HepG2 (cell line): ENCODE results near the gene CEACAM8. TPM values are rescaled to one million over a fixed set of nuclear protein-coding genes. Genes with fewer than 3 reads are reported as not detected.
"Not testable (repeated sequence)": the region's sequence is repeated elsewhere in the genome, so short reads cannot be mapped to it uniquely, and the experiment has no call there.

ENCODE experiments used
- AHDC1 ChIP-seq: sonication (generic); formaldehyde crosslinking; IDR thresholded peaks from 2 replicates; pipeline ENCODE4 v1.5.1; 2020; ENCODE audit warnings: mild to moderate bottlenecking, missing genetic modification reagents, borderline replicate concordance
- CREM ChIP-seq, 2 experiments: sonication (generic) in 1 of 2; formaldehyde crosslinking in 1 of 2; IDR thresholded peaks; 2 replicates each; pipeline versions ENCODE4 v1.4.0 to v1.6.1; 2016 to 2020; ENCODE audit warnings: antibody characterized with exemption in 1 of 2, mild to moderate bottlenecking in 1 of 2, missing genetic modification reagents in 1 of 2
- EP300 ChIP-seq, 3 experiments: sonication (generic) in 1 of 3; formaldehyde crosslinking in 1 of 3; IDR thresholded peaks; 2 replicates each; pipeline versions ENCODE4 v1.5.1 to v1.6.1; 2011 to 2020; ENCODE audit warnings: low read depth in 2 of 3, low read length in 2 of 3, borderline replicate concordance in 1 of 3, improper control_type of control experiment in 1 of 3, mild to moderate bottlenecking in 1 of 3, missing genetic modification reagents in 1 of 3, moderate library complexity in 1 of 3
- GATA4 ChIP-seq: sonication (generic); IDR thresholded peaks from 2 replicates; pipeline ENCODE4 v1.6.1; 2016; ENCODE audit warnings: antibody characterized with exemption, low read depth, borderline replicate concordance
- MIER2 ChIP-seq: IDR thresholded peaks from 2 replicates; pipeline ENCODE4 v1.6.1; 2016; ENCODE audit warnings: missing biosample characterization, missing genetic modification reagents
- NCOA2 ChIP-seq: sonication (generic); formaldehyde crosslinking; IDR thresholded peaks from 2 replicates; pipeline ENCODE4 v1.8.0; 2022; ENCODE audit warnings: inconsistent platforms
- PATZ1 ChIP-seq: sonication (generic); formaldehyde crosslinking; IDR thresholded peaks from 2 replicates; pipeline ENCODE4 v1.4.0; 2020; ENCODE audit warnings: missing genetic modification reagents
- PAXIP1 ChIP-seq: sonication (generic); formaldehyde crosslinking; conservative IDR thresholded peaks from 2 replicates; pipeline ENCODE4 v1.4.0; 2020; ENCODE audit warnings: mild to moderate bottlenecking, missing genetic modification reagents, moderate library complexity
- RCOR2 ChIP-seq: IDR thresholded peaks from 2 replicates; pipeline ENCODE4 v1.6.1; 2016; ENCODE audit warnings: missing biosample characterization, missing genetic modification reagents
- SOX6 ChIP-seq, 2 experiments: fragments of 450-650 bp in 1 of 2; sonication (generic) in 1 of 2; formaldehyde crosslinking in 1 of 2; IDR thresholded peaks; 2 replicates each; pipeline versions ENCODE4 v1.4.0 to v1.6.1; 2017 to 2020; ENCODE audit warnings: antibody characterized with exemption in 1 of 2, mild to moderate bottlenecking in 1 of 2, missing genetic modification reagents in 1 of 2
- TEAD3 ChIP-seq: optimal IDR thresholded peaks from 2 replicates; pipeline ENCODE3; 2016; ENCODE audit warnings: borderline replicate concordance
- ZFP1 ChIP-seq: IDR thresholded peaks from 2 replicates; pipeline ENCODE4 v1.6.1; 2016
- ZNF12 ChIP-seq: sonication (generic); formaldehyde crosslinking; IDR thresholded peaks from 2 replicates; pipeline ENCODE4 v1.5.0; 2020; ENCODE audit warnings: missing genetic modification reagents
- ZNF503 ChIP-seq: sonication (generic); formaldehyde crosslinking; IDR thresholded peaks from 2 replicates; pipeline ENCODE4 v1.4.0; 2020; ENCODE audit warnings: missing genetic modification reagents
- polyA plus RNA-seq, 8 experiments: library from polyadenylated mRNA; depleted of rRNA in 3 of 8; stranded (reverse) in 7 of 8; unstranded in 1 of 8; fragments of >200 nt; fragmentation: Illumina TruSeq in 4 of 8; extraction: Trizol in 4 of 8; gene quantifications; 2 replicates each; pipeline versions ENCODE4 v1.2.1 to v1.2.3, GENCODE V29; 2011 to 2016; ENCODE audit warnings: low read depth in 4 of 8, missing spikeins in 1 of 8, mixed read lengths in 1 of 8; ENCODE audit not compliant: insufficient read depth in 1 of 8
- total RNA-seq, 5 experiments: library from RNA; depleted of rRNA; stranded (reverse); fragments of >200 nt; fragmentation: Illumina TruSeq; extraction: Trizol; gene quantifications; 2 replicates each; pipeline ENCODE4 v1.2.3, GENCODE V29; 2016; ENCODE audit warnings: low read depth in 1 of 5

Gene CEACAM8
- total and polyA plus RNA-seq, 2 of the 13 experiments (the other 11 are each of a cell fraction or from before 2014, with no cell fraction given), result not detected

GRCh38 chr19:42557386-42557871 is 37.3 kb downstream of the CEACAM8 start (continued):
- TF ChIP-seq SOX6 (IDR thresholded peaks at IDR 0.05); CREM (CRISPR knock-in tag; IDR thresholded peaks at IDR 0.05); EP300 (CRISPR knock-in tag; IDR thresholded peaks at IDR 0.05; ENCODE audit: borderline replicate concordance): not testable (repeated sequence)
- peak; percentile 93 for TF ChIP-seq SOX6 (CRISPR knock-in tag; IDR thresholded peaks at IDR 0.05)
- 0 out of 2 replicates have a peak, but pooled peaks have one; percentile 20 for TF ChIP-seq ZFP1 (CRISPR knock-in tag)
- TF ChIP-seq AHDC1, result peak; percentile 69; the same call in 1 of the 2 replicates
- TF ChIP-seq TEAD3 (CRISPR knock-in tag), result peak; percentile 4
- TF ChIP-seq ZNF12 (CRISPR knock-in tag), result peak; percentile 58; the same call in 1 of the 2 replicates
- TF ChIP-seq RCOR2 (CRISPR knock-in tag), result 0 out of 2 replicates have a peak, but pooled peaks have one; percentile 35
- peak; percentile 28; the same call in 1 of the 2 replicates for TF ChIP-seq MIER2 (CRISPR knock-in tag)
- TF ChIP-seq CREM (IDR thresholded peaks at IDR 0.05), result peak; percentile 51; the same call in 1 of the 2 replicates
- peak in 1 of 2 experiments; percentile 75; a peak in 2 of 4 replicates for TF ChIP-seq EP300 (IDR thresholded peaks at IDR 0.05; ENCODE audit: low read depth in 2 of 2, low read length in 2 of 2)
- peak; percentile 68 for TF ChIP-seq GATA4
- peak; percentile 63 for TF ChIP-seq PAXIP1 (CRISPR knock-in tag)
- peak; percentile 35; the same call in 1 of the 2 replicates for TF ChIP-seq NCOA2
- TF ChIP-seq PATZ1, result peak; percentile 63; the same call in 1 of the 2 replicates
- peak; percentile 71; the same call in 1 of the 2 replicates for TF ChIP-seq ZNF503
